Breast epithelium (tissue), 3 donors: Measurements from ENCODE around the gene AGPAT3.

Source experiments
- CTCF ChIP-seq, 3 donors: fragments of 450-650 bp; IDR thresholded peaks; one replicate each; pipeline ENCODE4 v1.5.1; 2016 to 2017; ENCODE audit warnings: antibody characterized with exemption in 3 of 3, mild to moderate bottlenecking in 3 of 3, moderate library complexity in 3 of 3
- POLR2A ChIP-seq: fragments of 450-650 bp; IDR thresholded peaks from one replicate; pipeline ENCODE4 v1.6.1; 2016; ENCODE audit warnings: antibody characterized with exemption, mild to moderate bottlenecking, moderate library complexity
- POLR2AphosphoS5 ChIP-seq, 3 donors: sonication (generic); formaldehyde crosslinking; IDR thresholded peaks; one replicate each; pipeline ENCODE4 v1.6.1; 2017; ENCODE audit warnings: antibody characterized with exemption in 3 of 3

- TF ChIP-seq CTCF (IDR thresholded peaks at IDR 0.05) (no peak), POLR2AphosphoS5 (IDR thresholded peaks at IDR 0.05) (no peak), POLR2A (no peak)
These were observed 118.9 kb downstream of the AGPAT3 start for GRCh38 chr21:43983860-43984420.
